ENCODE data around the gene PARK7.
"Not testable (repeated sequence)": the region's sequence is repeated elsewhere in the genome, so short reads cannot be mapped to it uniquely, and the experiment has no call there.

PARK7 gene
- 83.1 to 225 reads per million in 2 experiments for total RNA-seq

GRCh38 chr1:7961216-7962013 lies at the start of gene PARK7:
Gene PARK7, plus strand, starts transcription at chr1:7961711. Its CDS starts 1,075 bp downstream, at chr1:7962786.
- peak; percentile 100 for DNase-seq (ENCODE audit: low read depth)

GRCh38 chr1:7912145-7912544 lies 49.4 kb upstream of the PARK7 start:
- no peak for DNase-seq (ENCODE audit: low read depth)

GRCh38 chr1:7912743-7913557 lies 48.6 kb upstream of the PARK7 start:
- DNase-seq (ENCODE audit: low read depth), result no peak

GRCh38 chr1:7915826-7916500 lies 45.5 kb upstream of the PARK7 start:
- no peak for DNase-seq (ENCODE audit: low read depth)

- no peak for DNase-seq (ENCODE audit: low read depth)
These were observed 45.0 kb upstream of the PARK7 start for GRCh38 chr1:7916501-7916830.

GRCh38 chr1:7917971-7918370 lies 43.5 kb upstream of the PARK7 start:
- DNase-seq (ENCODE audit: low read depth), result not testable (repeated sequence)

GRCh38 chr1:7919880-7920279 lies 41.6 kb upstream of the PARK7 start:
- no peak for DNase-seq (ENCODE audit: low read depth)

GRCh38 chr1:7921796-7922195 lies 39.7 kb upstream of the PARK7 start:
- no peak for DNase-seq (ENCODE audit: low read depth)

- no peak for DNase-seq (ENCODE audit: low read depth)
These were observed 39.2 kb upstream of the PARK7 start for GRCh38 chr1:7922301-7922700.

- not testable (repeated sequence) for DNase-seq (ENCODE audit: low read depth)
These were observed 34.5 kb upstream of the PARK7 start for GRCh38 chr1:7927061-7927460.

- no peak for DNase-seq (ENCODE audit: low read depth)
These were observed 33.3 kb upstream of the PARK7 start for GRCh38 chr1:7928247-7928646.

GRCh38 chr1:7929637-7930036 lies 31.9 kb upstream of the PARK7 start:
- no peak for DNase-seq (ENCODE audit: low read depth)

GRCh38 chr1:7930645-7931445 lies 30.7 kb upstream of the PARK7 start:
- DNase-seq (ENCODE audit: low read depth), result no peak

- DNase-seq (ENCODE audit: low read depth), result no peak
These were observed 30.1 kb upstream of the PARK7 start for GRCh38 chr1:7931446-7931812.

GRCh38 chr1:7932524-7933138 lies 28.9 kb upstream of the PARK7 start:
- no peak for DNase-seq (ENCODE audit: low read depth)

GRCh38 chr1:7938070-7938469 lies 23.4 kb upstream of the PARK7 start:
- no peak for DNase-seq (ENCODE audit: low read depth)

- DNase-seq (ENCODE audit: low read depth), result no peak
These were observed 21.5 kb upstream of the PARK7 start for GRCh38 chr1:7940034-7940433.

GRCh38 chr1:7940745-7941436 lies 20.6 kb upstream of the PARK7 start, which contains the start of gene TNFRSF9:
Gene TNFRSF9, minus strand, starts transcription at chr1:7940839. Its CDS starts 845 bp downstream, at chr1:7939994.
- peak; percentile 29 for DNase-seq (ENCODE audit: low read depth)

GRCh38 chr1:7941437-7941793 lies 20.1 kb upstream of the PARK7 start:
- DNase-seq (ENCODE audit: low read depth), result no peak

GRCh38 chr1:7942214-7942921 lies 19.1 kb upstream of the PARK7 start:
- peak; percentile 10 for DNase-seq (ENCODE audit: low read depth)

All from T follicular helper cell (primary cell).